GM18508 (cell line): ENCODE data around the gene FIGLA.

Source experiments
- ATAC-seq: cut with Tn5 transposase; IDR thresholded peaks from one replicate; pipeline ENCODE4 v1.9.1; 2021; ENCODE audit warnings: moderate number of reproducible peaks; ENCODE audit not compliant: insufficient read depth, unreplicated experiment

FIGLA gene

GRCh38 chr2:70790136-70790828 lies at the start of gene FIGLA:
TSS of gene FIGLA (minus strand) at chr2:70790643. CDS start at chr2:70790638, 5 bp downstream.
- ATAC-seq = no peak

- no peak for ATAC-seq
Measured at GRCh38 chr2:70837980-70838925, 47.8 kb upstream of the FIGLA start.

GRCh38 chr2:70835643-70836042 lies 45.2 kb upstream of the FIGLA start, which contains the start of gene CD207:
TSS of gene CD207 (minus strand) at chr2:70835816. CDS start at chr2:70835776, 40 bp downstream.
- no peak for ATAC-seq

GRCh38 chr2:70834881-70835280 lies 44.4 kb upstream of the FIGLA start:
- ATAC-seq = no peak

GRCh38 chr2:70834106-70834505 lies 43.7 kb upstream of the FIGLA start:
- no peak for ATAC-seq

- no peak for ATAC-seq
Measured at GRCh38 chr2:70833246-70833645, 42.8 kb upstream of the FIGLA start.

GRCh38 chr2:70832386-70832785 lies 41.9 kb upstream of the FIGLA start:
- ATAC-seq = no peak

- ATAC-seq = no peak
Measured at GRCh38 chr2:70831861-70832260, 41.4 kb upstream of the FIGLA start.

- no peak for ATAC-seq
Measured at GRCh38 chr2:70830366-70830765, 39.9 kb upstream of the FIGLA start.

- no peak for ATAC-seq
Measured at GRCh38 chr2:70829916-70830315, 39.5 kb upstream of the FIGLA start.

GRCh38 chr2:70828914-70829824 lies 38.7 kb upstream of the FIGLA start:
- ATAC-seq = no peak

GRCh38 chr2:70828115-70828514 lies 37.7 kb upstream of the FIGLA start:
- no peak for ATAC-seq

GRCh38 chr2:70827388-70827787 lies 36.9 kb upstream of the FIGLA start:
- no peak for ATAC-seq

GRCh38 chr2:70826696-70827350 lies 36.4 kb upstream of the FIGLA start:
- ATAC-seq = no peak

GRCh38 chr2:70823249-70823648 lies 32.8 kb upstream of the FIGLA start:
- ATAC-seq = no peak

- no peak for ATAC-seq
Measured at GRCh38 chr2:70822843-70823242, 32.4 kb upstream of the FIGLA start.

GRCh38 chr2:70820499-70820898 lies 30.1 kb upstream of the FIGLA start, which contains the start of gene CLEC4F:
TSS of gene CLEC4F (minus strand) at chr2:70820599. CDS start at chr2:70820523, 76 bp downstream.
- no peak for ATAC-seq

- ATAC-seq = no peak
Measured at GRCh38 chr2:70817284-70817954, 27.0 kb upstream of the FIGLA start.

- ATAC-seq = no peak
Measured at GRCh38 chr2:70816726-70817125, 26.3 kb upstream of the FIGLA start.
